Left cardiac atrium (tissue), 4 donors: ENCODE data around the gene CSNK1A1. TPM values are rescaled to one million over a fixed set of nuclear protein-coding genes. Genes with fewer than 3 reads are reported as not detected.
"Not testable (repeated sequence)": the region's sequence is repeated elsewhere in the genome, so short reads cannot be mapped to it uniquely, and the experiment has no call there.

Source experiments
- ATAC-seq, 2 donors: fragments of 200-7000 bp; cut with Tn5 transposase; one replicate each; pipeline ENCODE4 v1.9.1; 2020; ENCODE audit warnings: mild to moderate bottlenecking in 2 of 2, moderate library complexity in 2 of 2
- DNase-seq: peaks from one replicate; pipeline ENCODE4 v3.0.0-alpha.2; 2020
- intact Hi-C, 2 donors: fragments of 100-400 bp; cut with DNase I; formaldehyde crosslinking; loops; one replicate each; pipeline versions ENCODE4 v1.14.1 to v1.15.1; 2022 to 2023
- long read RNA-seq: library from polyadenylated mRNA; unstranded; transcript quantifications from one replicate; pipeline ENCODE4 v2.0.0, GENCODE V29; 2021
- total RNA-seq, 2 donors: library from RNA; stranded (reverse); fragmentation: NEBNext Ultra II Directional; extraction: Animal tissue kit (Norgen Biotek cat#: 25700); gene quantifications; one replicate each; pipeline ENCODE4 v1.2.1, GENCODE V29; 2021
- donor health status: DM: no; HTN: yes; CAD: no.
- donor health status: DM: no; HTN: yes; CAD: no; lungs with severe emphysema.
- donor health status: DM: yes; HTN: yes; CAD: no.
- donor health status: Dilated cardiomyopathy.

Gene CSNK1A1
- total RNA-seq, result 100 to 1,000 TPM; 212 to 342 TPM
- long read RNA-seq, full-length matches to known transcripts, result 186 of 253 reads
- long read RNA-seq, partial matches to known transcripts, result 36 of 253 reads
- long read RNA-seq, other reads (novel, unspliced or antisense), result 31 of 253 reads

GRCh38 chr5:149551227-149552037 is at the start of gene CSNK1A1:
TSS of gene CSNK1A1 (minus strand) at chr5:149551439. CDS start at chr5:149550964, 475 bp downstream.
- DNase-seq (peak; percentile 99), ATAC-seq (peak; percentile 97 to 98)
- intact Hi-C loops, result loop anchor here (2.0 to 5.0 kb wide), 3 partner anchors 99 to 169 kb away; no protein-coding TSS in a partner anchor

- intact Hi-C loops, result no loop called here
- DNase-seq, result no peak
- ATAC-seq, result no peak
Observed at GRCh38 chr5:149600932-149601331, 49.7 kb upstream of the CSNK1A1 start.

GRCh38 chr5:149599375-149599774 is 48.1 kb upstream of the CSNK1A1 start:
- DNase-seq, result no peak
- ATAC-seq, result no peak
- intact Hi-C loops, result no loop called here

- intact Hi-C loops, result no loop called here
- ATAC-seq (no peak), DNase-seq (no peak)
Observed at GRCh38 chr5:149598966-149599365, 47.7 kb upstream of the CSNK1A1 start.

- intact Hi-C loops, DNase-seq, ATAC-seq: not testable (repeated sequence)
Observed at GRCh38 chr5:149598234-149598633, 47.0 kb upstream of the CSNK1A1 start.

- DNase-seq, result no peak
- intact Hi-C loops, result no loop called here
- ATAC-seq, result no peak
Observed at GRCh38 chr5:149597618-149598017, 46.4 kb upstream of the CSNK1A1 start.

GRCh38 chr5:149596712-149597111 is 45.5 kb upstream of the CSNK1A1 start:
- intact Hi-C loops, result no loop called here
- ATAC-seq (peak in 1 of 2 donors; percentile 67), DNase-seq (no peak)

- DNase-seq, intact Hi-C loops: not testable (repeated sequence)
Observed at GRCh38 chr5:149595105-149595504, 43.9 kb upstream of the CSNK1A1 start.

GRCh38 chr5:149594206-149594895 is 43.1 kb upstream of the CSNK1A1 start:
- DNase-seq, result no peak
- intact Hi-C loops, result no loop called here
- ATAC-seq, result no peak

More at GRCh38 chr5:149595105-149595504, 43.9 kb upstream of the CSNK1A1 start:
- not testable (repeated sequence) for ATAC-seq

GRCh38 chr5:149593370-149593769 is 42.1 kb upstream of the CSNK1A1 start:
- no peak for ATAC-seq
- no peak for DNase-seq
- intact Hi-C loops, result no loop called here

GRCh38 chr5:149588936-149589335 is 37.7 kb upstream of the CSNK1A1 start:
- intact Hi-C loops, result no loop called here
- DNase-seq (no peak), ATAC-seq (peak in 1 of 2 donors; percentile 12)

GRCh38 chr5:149586708-149587318 is 35.6 kb upstream of the CSNK1A1 start:
- no peak for DNase-seq
- peak in 1 of 2 donors; percentile 20 for ATAC-seq
- intact Hi-C loops, result no loop called here

- intact Hi-C loops, result no loop called here
- DNase-seq (no peak), ATAC-seq (no peak)
Observed at GRCh38 chr5:149585910-149586309, 34.7 kb upstream of the CSNK1A1 start.

- ATAC-seq, result no peak
- intact Hi-C loops, result no loop called here
- no peak for DNase-seq
Observed at GRCh38 chr5:149584121-149584520, 32.9 kb upstream of the CSNK1A1 start.

- intact Hi-C loops, result no loop called here
- DNase-seq (no peak), ATAC-seq (peak in 1 of 2 donors; percentile 11)
Observed at GRCh38 chr5:149583394-149583793, 32.2 kb upstream of the CSNK1A1 start.

- ATAC-seq, result peak; percentile 4 to 35
- no peak for DNase-seq
- intact Hi-C loops, result no loop called here
Observed at GRCh38 chr5:149581931-149582768, 30.9 kb upstream of the CSNK1A1 start.

- ATAC-seq, result peak; percentile 87 to 91
- intact Hi-C loops, result no loop called here
Observed at GRCh38 chr5:149581192-149581861, 30.1 kb upstream of the CSNK1A1 start, which contains the start of gene ARHGEF37. TSS of gene ARHGEF37 (plus strand) at chr5:149581498. CDS start at chr5:149597770, 16,272 bp downstream.

GRCh38 chr5:149580808-149581191 is 29.6 kb upstream of the CSNK1A1 start:
- ATAC-seq, result peak; percentile 44 to 54
- intact Hi-C loops, result no loop called here
- DNase-seq, result no peak

More at GRCh38 chr5:149581192-149581861, 30.1 kb upstream of the CSNK1A1 start, which contains the start of gene ARHGEF37:
- peak; percentile 92 for DNase-seq
